Left lung (tissue), 10 donors: ENCODE results near the gene KNL1. TPM values are rescaled to one million over a fixed set of nuclear protein-coding genes. Genes with fewer than 3 reads are reported as not detected.

ENCODE experiments used
- ATAC-seq: fragments of 200-7000 bp; cut with Tn5 transposase; one replicate; pipeline ENCODE4 v1.9.1; 2020; ENCODE audit warnings: moderate library complexity
- DNase-seq, 4 donors: peaks; one replicate each; pipeline ENCODE4 v3.0.0-alpha.2; 2013 to 2020
- H3K27ac ChIP-seq, 2 donors: fragments of 200-600 bp; sonication (generic) in 1 of 2; one replicate each; pipeline versions ENCODE4 v1.5.0 to v1.8.0; 2020 to 2021
- H3K27me3 ChIP-seq, 2 donors: fragments of 200-600 bp; sonication (generic) in 1 of 2; one replicate each; pipeline versions ENCODE4 v1.5.0 to v1.8.0; 2020 to 2021
- H3K36me3 ChIP-seq, 2 donors: fragments of 200-600 bp; sonication (generic) in 1 of 2; one replicate each; pipeline versions ENCODE4 v1.5.0 to v1.8.0; 2020 to 2021
- H3K4me1 ChIP-seq, 2 donors: fragments of 200-600 bp; one replicate each; pipeline ENCODE4 v1.8.0; 2021
- H3K4me3 ChIP-seq, 2 donors: fragments of 200-600 bp; sonication (generic) in 1 of 2; one replicate each; pipeline versions ENCODE4 v1.5.0 to v1.8.0; 2020 to 2021; ENCODE audit warnings: mild to moderate bottlenecking in 1 of 2
- H3K9me3 ChIP-seq, 2 donors: fragments of 200-600 bp; sonication (generic) in 1 of 2; one replicate each; pipeline versions ENCODE4 v1.5.0 to v1.8.0; 2020 to 2021
- CTCF ChIP-seq, 2 donors: fragments of 200-600 bp; sonication (generic) in 1 of 2; IDR thresholded peaks; one replicate each; pipeline versions ENCODE4 v1.5.0 to v1.8.0; 2021; ENCODE audit warnings: antibody characterized with exemption in 2 of 2
- intact Hi-C, 2 donors: fragments of 100-400 bp; cut with DNase I; formaldehyde crosslinking; loops; one replicate each; pipeline versions ENCODE4 v1.11.2 to v1.14.2; 2022
- polyA plus RNA-seq, 6 donors: library from polyadenylated mRNA; unstranded; fragments of 120-200 nt; gene quantifications; one replicate each; pipeline ENCODE4 v1.2.1, GENCODE V29; 2013; ENCODE audit not compliant: insufficient read length in 6 of 6
- total RNA-seq, 2 donors: library from RNA; stranded (reverse); fragmentation: NEBNext Ultra II Directional; extraction: Animal tissue kit (Norgen Biotek cat#: 25700); gene quantifications; one replicate each; pipeline ENCODE4 v1.2.1, GENCODE V29; 2021
- donor health status: DM: no; HTN: yes; CAD: no.
- donor health status: DM: no; HTN: no; CAD: no.

KNL1 gene
- total and polyA plus RNA-seq, 8 donors: 2.7 to 31.6 (median 16.6) TPM

- intact Hi-C loops: no loop called here
- DNase-seq (no peak), ATAC-seq (no peak)
- H3K4me3 ChIP-seq: no peak overlapping the region
- H3K27ac ChIP-seq: no peak overlapping the region
- no peak for TF ChIP-seq CTCF (IDR thresholded peaks at IDR 0.05)
- H3K9me3 ChIP-seq: no peaks in the 10 kb centered on the region
- no peaks in the 10 kb centered on the region for H3K36me3 ChIP-seq
- H3K4me1 ChIP-seq: no peaks in the 10 kb centered on the region
- H3K27me3 ChIP-seq: no peaks in the 10 kb centered on the region
Measured at GRCh38 chr15:40600956-40601355, 6.9 kb downstream of the KNL1 start.

- H3K36me3 ChIP-seq: peaks cover 0 to 6% of the 10 kb centered on the region in 2 donors
- intact Hi-C loops: no loop called here
- no peaks in the 10 kb centered on the region for H3K9me3 ChIP-seq
- no peaks in the 10 kb centered on the region for H3K4me1 ChIP-seq
- no peak for TF ChIP-seq CTCF (IDR thresholded peaks at IDR 0.05)
- DNase-seq: no peak
- no peak overlapping the region for H3K27ac ChIP-seq
- no peaks in the 10 kb centered on the region for H3K27me3 ChIP-seq
- ATAC-seq: no peak
- H3K4me3 ChIP-seq: no peak overlapping the region
Measured at GRCh38 chr15:40603935-40604334, 9.9 kb downstream of the KNL1 start.

GRCh38 chr15:40613080-40613479 lies 19.0 kb downstream of the KNL1 start:
- Histone ChIP-seq H3K36me3 (no peaks in the 10 kb centered on the region), H3K4me3 (no peak overlapping the region), H3K4me1 (peaks cover 0 to 2% of the 10 kb centered on the region in 2 donors), H3K27me3 (no peaks in the 10 kb centered on the region), H3K9me3 (no peaks in the 10 kb centered on the region), H3K27ac (no peak overlapping the region)
- DNase-seq (no peak), ATAC-seq (no peak)
- intact Hi-C loops: no loop called here
- no peak for TF ChIP-seq CTCF (IDR thresholded peaks at IDR 0.05)

- ATAC-seq: no peak
- DNase-seq: no peak
- no peak overlapping the region for H3K4me3 ChIP-seq
- peaks cover 0 to 5% of the 10 kb centered on the region in 2 donors for H3K4me1 ChIP-seq
- no peaks in the 10 kb centered on the region for H3K36me3 ChIP-seq
- H3K27me3 ChIP-seq: no peaks in the 10 kb centered on the region
- intact Hi-C loops: no loop called here
- H3K9me3 ChIP-seq: no peaks in the 10 kb centered on the region
- no peak for TF ChIP-seq CTCF (IDR thresholded peaks at IDR 0.05)
- H3K27ac ChIP-seq: no peak overlapping the region
Measured at GRCh38 chr15:40618023-40618422, 24.0 kb downstream of the KNL1 start.

GRCh38 chr15:40618906-40619305 lies 24.9 kb downstream of the KNL1 start:
- ATAC-seq: no peak
- H3K36me3 ChIP-seq: no peaks in the 10 kb centered on the region
- intact Hi-C loops: no loop called here
- H3K9me3 ChIP-seq: no peaks in the 10 kb centered on the region
- no peaks in the 10 kb centered on the region for H3K27me3 ChIP-seq
- peaks cover 0 to 5% of the 10 kb centered on the region in 2 donors for H3K4me1 ChIP-seq
- H3K27ac ChIP-seq: no peak overlapping the region
- no peak for TF ChIP-seq CTCF (IDR thresholded peaks at IDR 0.05)
- no peak for DNase-seq
- H3K4me3 ChIP-seq: no peak overlapping the region
